T1000 (cell line): ENCODE data around the gene ST8SIA2.

Source experiments
- DNase-seq: peaks from one replicate; lab custom pipeline; 2025; ENCODE audit warnings: mixed read lengths; lab: John Stamatoyannopoulos, UW

The ST8SIA2 gene

DNA sequence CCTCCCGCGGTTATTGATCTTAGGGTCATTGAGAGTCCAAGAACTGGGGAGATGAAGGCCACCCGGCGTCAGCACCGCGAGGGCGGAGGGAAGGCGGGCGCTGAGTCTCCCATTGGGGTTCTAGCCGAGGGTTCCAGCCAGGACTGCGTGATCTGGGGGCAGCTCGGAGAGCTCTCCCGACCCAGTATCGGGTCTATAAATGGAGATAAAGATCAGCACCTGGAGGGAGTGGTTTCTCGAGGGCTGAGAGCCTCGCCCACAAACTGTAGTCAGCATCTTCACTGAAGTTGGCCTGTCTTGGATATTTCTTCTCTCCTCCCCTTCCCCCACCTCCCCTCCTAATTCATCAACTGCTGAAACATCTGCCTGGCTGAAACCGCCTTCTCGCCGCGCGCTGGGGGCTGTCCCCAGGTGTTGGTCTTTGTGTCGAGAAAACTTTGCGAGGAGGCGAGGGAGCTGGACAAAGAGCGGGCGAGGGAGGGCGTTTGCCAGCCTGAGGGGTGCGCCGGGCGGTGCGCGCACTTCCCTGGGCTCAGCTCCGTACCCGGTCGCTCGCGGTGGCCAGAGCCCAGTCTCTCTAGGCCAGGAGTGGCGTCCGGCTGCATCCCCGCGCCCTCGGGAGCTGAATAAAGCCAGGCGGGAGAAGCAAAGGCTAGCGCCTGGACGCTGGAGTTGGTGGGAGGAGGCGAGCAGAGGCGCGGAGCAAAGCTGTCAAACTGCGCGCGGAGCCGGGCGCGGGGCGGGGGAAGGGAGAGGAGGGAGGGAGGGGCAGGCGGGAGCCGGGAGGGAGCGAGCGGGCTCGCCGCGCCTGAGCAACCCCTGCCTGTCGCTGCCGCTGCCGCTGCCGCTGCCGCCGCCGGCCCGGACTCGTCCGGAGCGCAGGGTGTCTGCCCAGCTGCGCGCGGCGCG is at the start of gene ST8SIA2:
ST8SIA2 (plus strand) TSS at position 811 of the 909 bp plus-strand sequence. CDS start 184 bp downstream, outside the sequence.
- DNase-seq = no peak

GRCh38 chr15:92343924-92344643 is 49.6 kb upstream of the ST8SIA2 start:
- DNase-seq = no peak

DNA sequence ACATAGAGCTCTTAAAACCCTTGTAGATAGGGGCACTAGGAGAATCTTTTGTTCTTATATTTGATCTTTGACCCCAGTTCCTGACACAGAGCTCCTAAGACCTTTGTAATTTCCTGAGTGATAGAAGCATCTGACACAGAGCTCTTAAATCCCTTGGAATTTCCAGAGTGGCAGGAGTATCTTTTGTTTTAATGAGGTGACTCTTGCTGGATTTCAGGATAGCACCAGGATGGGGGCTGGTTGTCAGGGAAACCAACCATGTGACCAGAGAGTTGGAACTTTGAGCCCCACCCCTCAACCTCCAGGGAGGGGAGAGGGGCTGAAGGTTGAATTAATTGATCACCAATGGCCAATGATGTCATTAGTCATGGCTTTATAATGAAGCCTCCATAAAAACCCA is 47.6 kb upstream of the ST8SIA2 start:
- no peak for DNase-seq

DNA sequence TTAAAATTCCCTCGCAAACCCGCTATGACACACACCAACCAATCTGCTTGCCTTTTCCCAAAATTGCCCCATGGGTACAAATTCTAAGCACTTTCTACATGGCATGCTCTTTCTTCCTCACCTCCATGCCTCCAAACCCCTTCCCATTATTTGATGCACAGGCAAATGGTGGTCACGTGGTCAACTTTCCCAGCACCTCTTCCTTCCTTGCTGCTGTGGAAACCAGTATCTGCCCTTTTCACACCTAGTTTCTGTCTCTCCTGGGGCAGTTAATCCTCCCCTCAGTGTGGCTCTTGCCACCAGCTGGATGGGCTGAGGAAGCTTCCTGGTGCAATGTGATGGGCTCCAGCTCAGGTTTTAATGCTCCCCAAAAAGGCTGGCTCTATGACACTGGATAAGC is 38.4 kb upstream of the ST8SIA2 start:
- no peak for DNase-seq

- no peak for DNase-seq
Measured at GRCh38 chr15:92361321-92362000, 32.2 kb upstream of the ST8SIA2 start.

DNA sequence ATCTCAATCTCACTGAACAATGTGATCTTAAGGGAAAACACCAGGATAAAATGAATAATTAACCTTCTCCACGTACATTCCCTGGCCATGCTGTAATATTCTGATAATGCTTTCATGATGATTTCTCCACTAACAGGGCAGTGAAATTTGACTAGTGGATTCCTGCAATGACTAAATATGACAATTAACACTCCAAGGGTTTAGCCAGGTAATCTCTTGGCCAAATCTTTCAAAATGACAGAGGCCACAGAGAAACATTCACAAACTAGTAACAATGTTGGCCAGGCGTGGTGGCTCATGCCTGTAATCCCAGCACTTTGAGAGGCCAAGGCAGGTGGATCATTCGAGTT is 31.7 kb upstream of the ST8SIA2 start:
- no peak for DNase-seq

DNA sequence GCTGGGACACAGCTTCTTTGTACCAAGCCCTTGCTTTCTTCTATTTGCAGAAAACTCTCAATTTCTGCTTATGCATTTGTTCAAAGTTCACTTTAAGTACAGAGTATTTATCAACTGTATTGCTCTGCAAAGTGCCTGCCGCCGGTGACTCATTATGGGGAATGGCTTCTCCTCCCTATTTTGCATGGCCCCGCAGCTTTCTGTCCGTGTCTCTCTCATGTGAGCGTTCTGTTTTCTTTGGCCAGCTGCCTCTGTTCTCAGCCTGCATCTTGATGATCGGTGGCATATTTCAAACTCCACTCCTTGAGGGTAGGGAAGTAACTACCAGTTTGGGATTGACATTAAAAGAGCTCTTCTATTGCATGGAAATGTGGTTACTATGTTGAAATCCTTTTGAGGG is 28.6 kb upstream of the ST8SIA2 start:
- no peak for DNase-seq

GRCh38 chr15:92365906-92366305 is 27.8 kb upstream of the ST8SIA2 start:
- DNase-seq = no peak

DNA sequence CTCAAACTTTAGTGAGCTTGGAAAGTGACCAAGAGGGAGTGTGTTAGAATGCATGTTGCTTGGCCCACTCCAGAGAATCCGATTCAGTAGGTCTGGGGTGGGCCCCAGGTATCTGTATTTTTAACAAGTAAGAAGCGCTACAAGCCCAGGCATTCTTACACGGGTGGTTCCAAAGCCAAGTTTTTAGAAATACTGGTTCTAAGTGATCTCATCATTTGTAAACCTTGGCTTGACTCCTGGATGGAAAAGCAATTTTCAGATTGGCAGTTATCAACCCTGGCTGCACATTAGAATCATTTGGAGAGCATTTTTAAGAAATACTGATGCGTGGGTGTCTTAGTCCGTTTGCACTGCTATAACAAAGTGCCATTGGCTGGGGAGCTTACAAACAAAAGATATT is 27.3 kb upstream of the ST8SIA2 start:
- DNase-seq = no peak

DNA sequence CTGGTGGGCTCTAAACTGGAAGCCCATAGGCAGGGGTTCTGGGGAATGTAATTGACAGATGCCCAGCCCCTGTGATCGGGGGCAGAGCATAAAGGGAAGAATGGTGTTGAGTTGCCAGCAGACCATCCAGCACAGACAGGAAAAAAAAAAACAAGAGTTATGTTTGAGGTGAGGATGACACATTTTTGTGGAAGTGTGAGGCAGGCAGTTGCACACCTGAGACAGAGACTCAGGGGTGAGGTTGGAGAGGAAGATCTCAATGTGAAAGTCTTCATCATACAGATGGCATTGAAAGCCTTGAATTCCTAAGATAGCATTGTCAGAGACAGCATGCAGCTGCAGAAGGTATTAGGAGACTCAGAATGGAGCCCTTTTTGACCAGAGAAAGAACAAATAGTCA is 18.6 kb upstream of the ST8SIA2 start:
- no peak for DNase-seq

GRCh38 chr15:92376109-92376508 is 17.6 kb upstream of the ST8SIA2 start:
- DNase-seq = no peak

DNA sequence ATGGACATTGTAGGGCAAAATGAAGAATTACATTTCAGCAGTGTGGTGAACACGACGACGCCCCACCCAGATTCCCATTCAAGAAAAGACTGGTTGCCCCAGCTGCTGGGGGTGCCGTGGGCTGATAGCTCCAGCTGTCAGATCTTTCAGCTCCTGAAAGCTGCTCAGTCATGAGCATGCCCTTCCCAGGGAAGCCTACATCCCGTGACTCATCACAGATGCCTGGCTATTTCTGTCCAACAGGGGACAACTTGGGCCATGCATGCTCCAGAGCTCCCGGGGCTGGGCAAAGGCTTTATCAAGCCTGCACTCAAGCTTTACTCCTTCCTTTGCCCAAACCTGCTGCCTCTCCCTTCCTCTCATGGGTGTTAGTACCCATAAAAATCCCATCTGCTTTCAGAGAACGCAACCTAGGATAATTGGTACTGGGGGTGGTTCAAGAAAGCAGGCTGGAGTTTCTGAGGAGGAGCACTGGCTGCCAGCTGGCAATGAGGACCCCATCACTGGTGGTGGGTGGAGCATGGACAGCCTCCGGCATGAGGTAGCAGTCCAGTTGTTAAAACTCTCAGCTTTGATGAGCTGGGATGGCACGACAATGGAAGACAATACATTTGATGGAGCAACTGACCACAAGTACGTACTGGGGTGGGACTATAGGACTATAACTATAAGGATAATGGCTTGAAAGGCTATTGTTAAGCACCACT is 16.4 kb upstream of the ST8SIA2 start:
- DNase-seq = no peak

GRCh38 chr15:92383519-92384324 is 10.0 kb upstream of the ST8SIA2 start:
- no peak for DNase-seq

DNA sequence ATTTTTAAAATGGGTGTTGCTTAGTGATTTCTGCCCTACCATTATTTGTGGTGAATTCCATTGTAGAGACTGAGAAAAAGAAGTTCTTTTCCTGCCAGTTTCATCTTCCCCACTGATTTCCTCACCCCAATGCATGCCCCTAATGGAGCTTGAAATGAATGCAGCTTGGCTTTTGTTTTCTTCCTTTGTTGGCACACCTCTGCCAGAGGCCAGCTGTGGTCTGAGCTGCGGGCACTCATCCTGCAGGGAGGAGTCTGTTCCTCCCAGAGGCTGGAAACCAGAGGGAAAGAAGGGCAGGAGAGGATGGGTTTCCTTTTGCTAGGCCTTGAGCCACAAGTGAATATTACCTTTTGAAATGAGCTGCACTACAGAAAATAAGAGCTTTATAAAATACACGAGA is 9.3 kb upstream of the ST8SIA2 start:
- no peak for DNase-seq

DNA sequence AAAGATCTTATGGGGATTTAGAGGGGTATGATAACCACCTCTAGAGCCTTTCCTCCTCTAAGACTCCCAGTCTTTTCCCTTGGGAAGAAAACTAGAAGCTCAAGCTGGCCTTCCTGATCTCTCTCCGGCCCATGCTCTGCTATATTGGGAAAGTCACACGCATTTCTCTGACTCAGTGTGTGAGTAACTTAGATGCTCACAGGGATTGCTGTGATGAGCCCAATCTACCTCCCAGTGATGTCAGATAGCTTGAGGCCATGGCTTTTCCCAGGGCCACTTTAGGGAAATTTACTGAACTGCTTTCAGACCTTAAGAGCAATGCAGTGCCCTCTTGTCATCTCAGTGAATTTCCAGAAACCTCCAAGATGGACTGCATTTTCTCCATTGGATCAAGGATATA is 8.6 kb upstream of the ST8SIA2 start:
- DNase-seq = no peak

DNA sequence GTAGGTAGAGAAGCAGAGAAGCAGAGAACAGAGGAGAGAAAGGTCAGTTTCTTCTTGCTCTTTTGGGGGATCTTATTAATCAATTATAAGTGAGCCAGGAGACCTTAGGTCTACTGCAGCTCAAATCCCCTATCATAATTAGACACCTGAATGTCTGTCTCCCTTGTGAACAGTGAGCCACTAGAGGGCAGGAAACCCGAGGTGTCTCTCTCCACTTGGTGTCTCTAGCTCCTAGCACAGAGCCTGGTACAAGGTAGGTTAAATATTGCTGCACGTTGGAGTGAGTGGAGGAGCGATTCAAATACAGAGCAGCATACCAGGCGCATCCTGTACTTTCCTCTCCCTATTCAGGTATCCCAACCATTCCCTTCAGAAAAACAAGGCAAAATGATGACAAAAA is 2.0 kb upstream of the ST8SIA2 start:
- no peak for DNase-seq

- DNase-seq = no peak
Measured at GRCh38 chr15:92392462-92392861, 1.2 kb upstream of the ST8SIA2 start.

GRCh38 chr15:92393980-92394308 is 263 bp downstream of the ST8SIA2 start:
- DNase-seq = no peak

DNA sequence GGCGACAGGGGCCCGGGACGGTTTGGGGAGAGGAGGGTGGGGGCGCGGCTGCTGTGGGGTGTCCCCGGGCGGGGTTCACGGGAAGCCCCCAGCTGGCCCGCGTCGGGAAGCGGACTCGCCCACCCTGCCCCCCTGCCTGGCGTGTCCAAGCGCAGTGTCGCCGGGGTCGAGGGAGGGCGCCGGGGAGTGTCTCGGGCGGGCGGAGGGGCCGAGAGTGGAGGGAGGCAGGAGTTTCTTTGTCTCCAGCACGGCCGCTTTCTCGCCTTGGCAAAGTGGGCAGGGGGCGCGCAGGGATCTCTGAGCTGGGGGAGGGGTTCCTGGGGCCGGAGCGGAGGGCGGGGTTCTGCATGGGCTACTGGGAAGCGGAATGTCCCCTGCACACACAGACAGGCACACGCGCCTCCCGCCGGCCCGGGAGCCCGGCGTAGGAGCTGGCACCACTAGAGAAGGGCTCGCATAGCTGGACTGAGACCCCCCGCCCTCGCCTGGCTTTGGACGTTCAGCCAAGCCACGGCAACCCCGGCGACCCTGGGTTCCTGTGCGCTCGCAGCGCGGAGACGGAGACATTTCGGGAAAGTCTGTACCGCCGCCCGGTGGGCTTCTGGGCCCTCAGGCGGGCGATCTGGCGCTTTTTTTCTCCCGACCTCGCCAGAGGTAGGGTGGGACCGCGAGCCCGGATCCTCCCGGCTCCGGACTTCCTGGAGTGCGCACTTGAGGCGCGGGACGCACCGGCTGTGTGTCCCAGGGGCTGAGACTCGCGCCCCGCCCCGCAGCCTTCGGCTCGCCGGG is 822 bp downstream of the ST8SIA2 start:
- DNase-seq = no peak

GRCh38 chr15:92395098-92395635 is 1.5 kb downstream of the ST8SIA2 start:
- no peak for DNase-seq
